Measurements from ENCODE around the gene PGAP3. TPM values are rescaled to one million over a fixed set of nuclear protein-coding genes. Genes with fewer than 3 reads are reported as not detected.

PGAP3 gene
- total and polyA plus RNA-seq, 4 donors, result 15.9 to 39.7 (median 26.4) TPM

DNA sequence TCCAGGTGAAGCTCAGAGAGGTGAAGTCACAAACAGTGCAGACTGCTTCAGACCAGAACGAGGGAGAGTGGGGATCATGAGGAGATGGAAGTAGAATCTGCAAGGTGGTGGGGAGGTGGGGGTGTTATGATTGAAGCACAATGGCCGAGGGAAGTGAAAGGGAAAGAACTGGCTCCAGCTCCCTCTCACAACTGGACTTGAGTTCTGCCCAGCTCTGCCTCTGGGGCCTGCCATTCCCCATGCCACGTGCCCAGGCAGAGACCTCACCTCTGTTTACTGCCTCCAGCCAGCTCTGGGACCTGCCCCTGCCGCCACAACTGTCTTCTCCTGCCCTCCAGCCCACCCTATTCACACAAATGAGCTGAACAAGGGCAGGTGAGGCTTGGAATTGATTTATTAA, 17.1 kb downstream of the PGAP3 start:
- DNase-seq (no peak), ATAC-seq (ENCODE audit: insufficient read depth, low FRiP score) (no peak)
- Histone ChIP-seq H3K4me3 (no peak overlapping the region), H3K9me3 (ENCODE audit: control insufficient read depth in 4 of 4, insufficient read depth in 3 of 4, low read length in 3 of 4) (no peaks in the 10 kb centered on the region), H3K9ac (ENCODE audit: insufficient read depth in 1 of 2, low read length in 2 of 2) (no peak overlapping the region), H3K27me3 (ENCODE audit: control insufficient read depth in 3 of 3, insufficient read depth in 3 of 3, low read length in 2 of 3) (peaks cover 0 to 10% (median 7%) of the 10 kb centered on the region in 3 donors), H3K36me3 (ENCODE audit: control insufficient read depth in 4 of 4, insufficient read depth in 4 of 4, low read length in 4 of 4) (no peaks in the 10 kb centered on the region), H3K27ac (ENCODE audit: low read depth in 1 of 2, low read length in 1 of 2) (peak overlapping the region in 1 of 2 donors; percentile 64), H3K4me1 (ENCODE audit: control insufficient read depth in 5 of 5, insufficient read depth in 5 of 5, low read length in 5 of 5) (peaks cover 0 to 25% (median 9%) of the 10 kb centered on the region in 5 donors)
- WGBS, 2 donors, result 62 to 63% methylated on average over 4 of the region's 4 CpGs
- TF ChIP-seq, protein P1, sequence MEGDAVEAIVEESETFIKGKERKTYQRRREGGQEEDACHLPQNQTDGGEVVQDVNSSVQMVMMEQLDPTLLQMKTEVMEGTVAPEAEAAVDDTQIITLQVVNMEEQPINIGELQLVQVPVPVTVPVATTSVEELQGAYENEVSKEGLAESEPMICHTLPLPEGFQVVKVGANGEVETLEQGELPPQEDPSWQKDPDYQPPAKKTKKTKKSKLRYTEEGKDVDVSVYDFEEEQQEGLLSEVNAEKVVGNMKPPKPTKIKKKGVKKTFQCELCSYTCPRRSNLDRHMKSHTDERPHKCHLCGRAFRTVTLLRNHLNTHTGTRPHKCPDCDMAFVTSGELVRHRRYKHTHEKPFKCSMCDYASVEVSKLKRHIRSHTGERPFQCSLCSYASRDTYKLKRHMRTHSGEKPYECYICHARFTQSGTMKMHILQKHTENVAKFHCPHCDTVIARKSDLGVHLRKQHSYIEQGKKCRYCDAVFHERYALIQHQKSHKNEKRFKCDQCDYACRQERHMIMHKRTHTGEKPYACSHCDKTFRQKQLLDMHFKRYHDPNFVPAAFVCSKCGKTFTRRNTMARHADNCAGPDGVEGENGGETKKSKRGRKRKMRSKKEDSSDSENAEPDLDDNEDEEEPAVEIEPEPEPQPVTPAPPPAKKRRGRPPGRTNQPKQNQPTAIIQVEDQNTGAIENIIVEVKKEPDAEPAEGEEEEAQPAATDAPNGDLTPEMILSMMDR (IDR thresholded peaks at IDR 0.05; ENCODE audit: control extremely low read depth, extremely low read depth), result no peak

DNA sequence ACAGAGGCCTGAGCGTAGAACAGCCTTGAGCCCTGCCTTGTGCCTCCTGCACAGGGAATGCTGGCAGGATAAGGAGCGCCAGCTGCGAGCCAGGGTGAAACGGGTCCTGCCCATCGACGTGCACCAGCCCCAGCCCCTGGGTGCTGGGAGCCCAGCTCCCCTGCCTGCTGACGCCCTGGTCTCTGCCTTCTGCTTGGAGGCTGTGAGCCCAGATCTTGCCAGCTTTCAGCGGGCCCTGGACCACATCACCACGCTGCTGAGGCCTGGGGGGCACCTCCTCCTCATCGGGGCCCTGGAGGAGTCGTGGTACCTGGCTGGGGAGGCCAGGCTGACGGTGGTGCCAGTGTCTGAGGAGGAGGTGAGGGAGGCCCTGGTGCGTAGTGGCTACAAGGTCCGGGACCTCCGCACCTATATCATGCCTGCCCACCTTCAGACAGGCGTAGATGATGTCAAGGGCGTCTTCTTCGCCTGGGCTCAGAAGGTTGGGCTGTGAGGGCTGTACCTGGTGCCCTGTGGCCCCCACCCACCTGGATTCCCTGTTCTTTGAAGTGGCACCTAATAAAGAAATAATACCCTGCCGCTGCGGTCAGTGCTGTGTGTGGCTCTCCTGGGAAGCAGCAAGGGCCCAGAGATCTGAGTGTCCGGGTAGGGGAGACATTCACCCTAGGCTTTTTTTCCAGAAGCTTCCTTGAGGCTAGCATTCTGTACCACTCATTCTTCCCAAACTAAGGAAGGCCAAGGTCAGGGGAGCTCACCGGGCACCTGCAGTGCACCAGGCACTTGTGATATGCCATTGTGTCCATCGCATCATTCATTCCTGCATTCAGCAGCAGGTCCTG, 17.7 kb downstream of the PGAP3 start:
- H3K4me3 ChIP-seq, result no peak overlapping the region
- H3K36me3 ChIP-seq (ENCODE audit: control insufficient read depth in 4 of 4, insufficient read depth in 4 of 4, low read length in 4 of 4), result no peaks in the 10 kb centered on the region
- H3K4me1 ChIP-seq (ENCODE audit: control insufficient read depth in 5 of 5, insufficient read depth in 5 of 5, low read length in 5 of 5), result peaks cover 0 to 23% (median 9%) of the 10 kb centered on the region in 5 donors
- 92 to 95% methylated on average over 22 to 23 of the region's 23 CpGs for WGBS, 2 donors
- peaks cover 0 to 10% (median 7%) of the 10 kb centered on the region in 3 donors for H3K27me3 ChIP-seq (ENCODE audit: control insufficient read depth in 3 of 3, insufficient read depth in 3 of 3, low read length in 2 of 3)
- TF ChIP-seq, protein P1 (IDR thresholded peaks at IDR 0.05; ENCODE audit: control extremely low read depth, extremely low read depth), result no peak
- H3K9ac ChIP-seq (ENCODE audit: insufficient read depth in 1 of 2, low read length in 2 of 2), result no peak overlapping the region
- DNase-seq (no peak), ATAC-seq (ENCODE audit: insufficient read depth, low FRiP score) (no peak)
- no peaks in the 10 kb centered on the region for H3K9me3 ChIP-seq (ENCODE audit: control insufficient read depth in 4 of 4, insufficient read depth in 3 of 4, low read length in 3 of 4)
- no peak overlapping the region for H3K27ac ChIP-seq (ENCODE audit: low read depth in 1 of 2, low read length in 1 of 2)

DNA sequence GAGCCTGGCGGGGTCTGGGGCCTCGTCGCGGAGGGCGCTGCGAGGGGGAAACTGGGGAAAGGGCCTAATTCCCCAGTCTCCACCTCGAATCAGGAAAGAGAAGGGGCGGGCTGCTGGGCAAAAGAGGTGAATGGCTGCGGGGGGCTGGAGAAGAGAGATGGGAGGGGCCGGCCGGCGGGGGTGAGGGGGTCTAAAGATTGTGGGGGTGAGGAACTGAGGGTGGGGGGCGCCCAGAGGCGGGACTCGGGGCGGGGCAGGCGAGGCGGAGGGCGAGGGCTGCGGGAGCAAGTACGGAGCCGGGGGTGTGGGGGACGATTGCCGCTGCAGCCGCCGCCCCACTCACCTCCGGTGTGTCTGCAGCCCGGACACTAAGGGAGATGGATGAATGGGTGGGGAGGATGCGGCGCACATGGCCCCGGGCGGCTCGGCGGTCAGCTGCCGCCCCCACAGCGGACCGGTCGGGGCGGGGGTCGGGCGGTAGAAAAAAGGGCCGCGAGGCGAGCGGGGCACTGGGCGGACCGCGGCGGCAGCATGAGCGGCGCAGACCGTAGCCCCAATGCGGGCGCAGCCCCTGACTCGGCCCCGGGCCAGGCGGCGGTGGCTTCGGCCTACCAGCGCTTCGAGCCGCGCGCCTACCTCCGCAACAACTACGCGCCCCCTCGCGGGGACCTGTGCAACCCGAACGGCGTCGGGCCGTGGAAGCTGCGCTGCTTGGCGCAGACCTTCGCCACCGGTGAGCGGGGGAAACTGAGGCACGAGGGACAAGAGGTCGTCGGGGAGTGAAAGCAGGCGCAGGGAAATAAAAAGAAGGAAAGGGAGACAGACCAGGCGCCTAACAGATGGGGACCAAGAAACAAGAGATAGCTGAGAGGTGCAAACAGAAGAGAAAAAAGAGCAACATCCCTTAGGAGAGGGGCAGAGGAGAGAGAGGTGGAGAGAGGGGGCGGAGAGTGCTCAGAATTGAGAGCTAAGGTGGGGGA, 19.6 kb downstream of the PGAP3 start, which contains the start of gene PNMT:
PNMT (plus strand) TSS at position 509 of the 980 bp plus-strand sequence; CDS start at position 532, 23 bp downstream.
- WGBS, 2 donors, result 2 to 3% methylated on average over 69 to 85 of the region's 85 CpGs
- Histone ChIP-seq H3K27ac (ENCODE audit: low read depth in 1 of 2, low read length in 1 of 2) (peak within 1 kb of the TSS; percentile 58 to 91), H3K9me3 (ENCODE audit: control insufficient read depth in 4 of 4, insufficient read depth in 3 of 4, low read length in 3 of 4) (no peaks in the 10 kb centered on the region), H3K4me3 (no peak within 1 kb of the TSS), H3K36me3 (ENCODE audit: control insufficient read depth in 4 of 4, insufficient read depth in 4 of 4, low read length in 4 of 4) (no peaks in the 10 kb centered on the region), H3K27me3 (ENCODE audit: control insufficient read depth in 3 of 3, insufficient read depth in 3 of 3, low read length in 2 of 3) (peaks cover 0 to 10% (median 7%) of the 10 kb centered on the region in 3 donors), H3K9ac (ENCODE audit: insufficient read depth in 1 of 2, low read length in 2 of 2) (no peak within 1 kb of the TSS), H3K4me1 (ENCODE audit: control insufficient read depth in 5 of 5, insufficient read depth in 5 of 5, low read length in 5 of 5) (peaks cover 0 to 25% (median 0%) of the 10 kb centered on the region in 5 donors)
- TF ChIP-seq, protein P1 (IDR thresholded peaks at IDR 0.05; ENCODE audit: control extremely low read depth, extremely low read depth), result peak; percentile 54
- DNase-seq (peak; percentile 68 to 81 (median 69)), ATAC-seq (ENCODE audit: insufficient read depth, low FRiP score) (peak; percentile 50)
